IMR-90 (cell line): Measurements from ENCODE around the gene APOBEC3F. TPM values are rescaled to one million over a fixed set of nuclear protein-coding genes. Genes with fewer than 3 reads are reported as not detected.

Experiments
- ATAC-seq: fragments of 200-7000 bp; cut with Tn5 transposase; 2 replicates; pipeline ENCODE4 v1.9.1; 2020; ENCODE audit warnings: low read depth, mild to moderate bottlenecking, moderate library complexity
- BruUV-seq: library from RNA; stranded (reverse); fragments of 400-500 nt; replicated peaks from 2 replicates; lab custom pipeline; 2021; lab: Mats Ljungman, UMichigan
- CTCF ChIA-PET: fragments of 300-600 bp; formaldehyde crosslinking; extraction: SDS; loops from one replicate; lab custom pipeline; 2021; ENCODE audit warnings: antibody characterized with exemption; lab: Yijun Ruan, JAX
- POLR2A ChIA-PET: fragments of 300-600 bp; sonication (Branson Sonifier 250); formaldehyde crosslinking; loops from one replicate; lab custom pipeline; 2022; ENCODE audit warnings: antibody characterized with exemption; ENCODE audit not compliant: unreplicated experiment; lab: Charles Lee
- DNase-seq: peaks from one replicate; pipeline ENCODE4 v3.0.0; 2013
- H2AFZ ChIP-seq: replicated peaks from 2 replicates; pipeline ENCODE3; 2013; ENCODE audit warnings: low read length, mild to moderate bottlenecking; ENCODE audit not compliant: poor library complexity
- H2AK5ac ChIP-seq: 2 replicates; pipeline ENCODE4 v1.6.1; 2013; ENCODE audit warnings: low read depth, low read length, inconsistent platforms
- H2AK9ac ChIP-seq: replicated peaks from 2 replicates; pipeline ENCODE3; 2013; ENCODE audit warnings: mild to moderate bottlenecking, low read depth, low read length, moderate library complexity; ENCODE audit not compliant: poor library complexity
- H2BK120ac ChIP-seq: 2 replicates; pipeline ENCODE4 v1.6.1; 2013; ENCODE audit warnings: low read depth, low read length, inconsistent platforms
- H2BK15ac ChIP-seq: 3 replicates; pipeline ENCODE4 v1.6.1; 2013; ENCODE audit warnings: low read depth, low read length, inconsistent platforms
- H2BK20ac ChIP-seq: 2 replicates; pipeline ENCODE4 v1.6.1; 2013; ENCODE audit warnings: low read depth, mild to moderate bottlenecking, inconsistent platforms, low read length, moderate library complexity
- H2BK5ac ChIP-seq: 2 replicates; pipeline ENCODE4 v1.6.1; 2013; ENCODE audit warnings: mild to moderate bottlenecking, low read depth, low read length, inconsistent platforms; ENCODE audit not compliant: poor library complexity, severe bottlenecking
- H3K14ac ChIP-seq: replicated peaks from 2 replicates; pipeline ENCODE4 v1.6.1; 2013; ENCODE audit warnings: low read depth, low read length, inconsistent platforms
- H3K18ac ChIP-seq: 2 replicates; pipeline ENCODE4 v1.6.1; 2013; ENCODE audit warnings: low read depth, low read length, control low read depth
- H3K23ac ChIP-seq: 2 replicates; pipeline ENCODE4 v1.6.1; 2013; ENCODE audit warnings: low read depth, low read length, inconsistent platforms
- H3K27ac ChIP-seq: 2 replicates; pipeline ENCODE4 v1.5.1; 2013; ENCODE audit warnings: mild to moderate bottlenecking, control low read depth, low read length; ENCODE audit not compliant: insufficient read depth
- H3K27me3 ChIP-seq: 2 replicates; pipeline ENCODE4 v1.6.1; 2013; ENCODE audit warnings: low read length; ENCODE audit not compliant: control insufficient read depth, insufficient read depth
- H3K36me3 ChIP-seq: 2 replicates; pipeline ENCODE4 v1.6.1; 2013; ENCODE audit warnings: low read length, mixed read lengths; ENCODE audit not compliant: control insufficient read depth, insufficient read depth
- H3K4ac ChIP-seq: 2 replicates; pipeline ENCODE4 v1.6.1; 2013; ENCODE audit warnings: low read depth, low read length, inconsistent platforms
- H3K4me1 ChIP-seq: 2 replicates; pipeline ENCODE4 v1.6.1; 2013; ENCODE audit warnings: low read length, mixed read lengths; ENCODE audit not compliant: control insufficient read depth, insufficient read depth
- H3K4me2 ChIP-seq: 2 replicates; pipeline ENCODE4 v1.6.1; 2013; ENCODE audit warnings: low read depth, mild to moderate bottlenecking, control low read depth, low read length, moderate library complexity
- H3K4me3 ChIP-seq: 2 replicates; pipeline ENCODE4 v1.5.1; 2013; ENCODE audit warnings: low read depth, mild to moderate bottlenecking, control low read depth, low read length, moderate library complexity; ENCODE audit not compliant: insufficient read depth
- H3K56ac ChIP-seq: 2 replicates; pipeline ENCODE4 v1.6.1; 2013; ENCODE audit warnings: low read length, inconsistent platforms; ENCODE audit not compliant: insufficient read depth; ENCODE audit errors: extremely low read depth
- H3K79me1 ChIP-seq, 2 experiments: 2 replicates each; pipeline ENCODE4 v1.6.1; 2013; ENCODE audit warnings: low read length in 2 of 2, inconsistent platforms in 1 of 2, low read depth in 1 of 2
- H3K9ac ChIP-seq: 2 replicates; pipeline ENCODE4 v1.6.1; 2013; ENCODE audit warnings: low read depth, low read length, control low read depth
- H3K9me1 ChIP-seq: 2 replicates; pipeline ENCODE4 v1.6.1; 2013; ENCODE audit warnings: low read length, inconsistent platforms; ENCODE audit not compliant: insufficient read depth
- H3K9me3 ChIP-seq: 2 replicates; pipeline ENCODE4 v1.6.1; 2013; ENCODE audit warnings: low read length; ENCODE audit not compliant: control insufficient read depth, insufficient read depth
- H4K20me1 ChIP-seq: 2 replicates; pipeline ENCODE4 v1.6.1; 2013; ENCODE audit warnings: low read length, inconsistent platforms; ENCODE audit not compliant: insufficient read depth
- H4K5ac ChIP-seq: 2 replicates; pipeline ENCODE4 v1.6.1; 2013; ENCODE audit warnings: mild to moderate bottlenecking, low read depth, low read length, control low read depth
- H4K8ac ChIP-seq, 2 experiments: 2 replicates each; pipeline ENCODE4 v1.6.1; 2013; ENCODE audit warnings: low read depth in 2 of 2, low read length in 2 of 2, control low read depth in 1 of 2, inconsistent platforms in 1 of 2
- H4K91ac ChIP-seq: 2 replicates; pipeline ENCODE4 v1.6.1; 2013; ENCODE audit warnings: low read depth, low read length, inconsistent platforms; ENCODE audit not compliant: insufficient read depth
- BHLHE40 ChIP-seq: fragments of 150-350 bp; IDR thresholded peaks from 2 replicates; pipeline ENCODE4 v1.6.1; 2016; ENCODE audit warnings: mild to moderate bottlenecking, low read depth, low read length
- CEBPB ChIP-seq: IDR thresholded peaks from 2 replicates; pipeline ENCODE4 v1.6.1; 2012; ENCODE audit warnings: low read depth, low read length, improper control_type of control experiment
- CHD1 ChIP-seq: IDR thresholded peaks from 2 replicates; pipeline ENCODE4 v1.6.1; 2012; ENCODE audit warnings: low read depth, low read length, improper control_type of control experiment
- CTCF ChIP-seq: conservative IDR thresholded peaks from 2 replicates; pipeline ENCODE4 v1.5.1; 2012; ENCODE audit warnings: mild to moderate bottlenecking, low read depth, low read length, improper control_type of control experiment
- ELK1 ChIP-seq: fragments of 150-350 bp; IDR thresholded peaks from 2 replicates; pipeline ENCODE4 v1.6.1; 2016; ENCODE audit warnings: low read depth, mild to moderate bottlenecking, low read length, moderate library complexity, borderline replicate concordance
- FOS ChIP-seq: fragments of 150-350 bp; IDR thresholded peaks from 2 replicates; pipeline ENCODE4 v1.6.1; 2016; ENCODE audit warnings: low read depth, low read length
- MAFK ChIP-seq: IDR thresholded peaks from 2 replicates; pipeline ENCODE4 v1.6.1; 2012; ENCODE audit warnings: low read depth, low read length, improper control_type of control experiment
- MAZ ChIP-seq: IDR thresholded peaks from 2 replicates; pipeline ENCODE4 v1.6.1; 2012; ENCODE audit warnings: low read depth, mild to moderate bottlenecking, low read length, improper control_type of control experiment, moderate library complexity, borderline replicate concordance
- MXI1 ChIP-seq: IDR thresholded peaks from 2 replicates; pipeline ENCODE4 v1.6.1; 2012; ENCODE audit warnings: low read depth, mild to moderate bottlenecking, low read length, moderate library complexity, borderline replicate concordance
- NFE2L2 ChIP-seq: fragments of 150-350 bp; IDR thresholded peaks from 2 replicates; pipeline ENCODE4 v1.6.1; 2016; ENCODE audit warnings: low read depth, mild to moderate bottlenecking, low read length
- POLR2A ChIP-seq: IDR thresholded peaks from 2 replicates; pipeline ENCODE4 v1.6.1; 2012; ENCODE audit warnings: mild to moderate bottlenecking, low read depth, low read length
- RAD21 ChIP-seq: IDR thresholded peaks from 2 replicates; pipeline ENCODE4 v1.6.1; 2012; ENCODE audit warnings: low read length, improper control_type of control experiment
- RCOR1 ChIP-seq: IDR thresholded peaks from 2 replicates; pipeline ENCODE4 v1.6.1; 2012; ENCODE audit warnings: mild to moderate bottlenecking, low read length, improper control_type of control experiment; ENCODE audit not compliant: insufficient replicate concordance
- RFX5 ChIP-seq: IDR thresholded peaks from 2 replicates; pipeline ENCODE4 v1.8.0; 2012; ENCODE audit warnings: low read depth, mild to moderate bottlenecking, low read length, moderate library complexity
- SMC3 ChIP-seq: fragments of 150-350 bp; IDR thresholded peaks from 2 replicates; pipeline ENCODE4 v1.6.1; 2016; ENCODE audit warnings: low read depth, mild to moderate bottlenecking, antibody characterized with exemption, low read length, moderate library complexity
- USF2 ChIP-seq: fragments of 150-350 bp; IDR thresholded peaks from 2 replicates; pipeline ENCODE4 v1.6.1; 2017; ENCODE audit warnings: mild to moderate bottlenecking, antibody characterized with exemption, low read length, low read depth
- WGBS, 2 experiments: methylation state at CpG; one replicate each; pipeline versions ENCODE4 v1.1.5 to v1.1.7; 2013; ENCODE audit warnings: missing lambda C conversion rate in 2 of 2; ENCODE audit not compliant: insufficient read length in 1 of 2; ENCODE audit errors: extremely low coverage in 2 of 2; 5-methylcytosine and 5-hydroxymethylcytosine counted together
- dilution Hi-C: fragments of 300-500 bp; cut with HindIII; formaldehyde crosslinking; loops from one replicate; pipeline ENCODE4 v1.14.3; 2018; ENCODE audit warnings: low sequenced_read_pairs; ENCODE audit not compliant: unreplicated experiment
- in situ Hi-C: fragments of 300-500 bp; cut with MboI; formaldehyde crosslinking; loops from 3 replicates; pipeline ENCODE4 v1.14.3; 2019; ENCODE audit warnings: low sequenced_read_pairs, inconsistent platforms, mixed read lengths
- intact Hi-C: fragments of 100-400 bp; cut with micrococcal nuclease; formaldehyde crosslinking; loops from 2 replicates; pipeline ENCODE4 v1.10.0; 2022
- polyA plus RNA-seq, 3 experiments: library from polyadenylated mRNA; depleted of rRNA; stranded (reverse); fragments of >200 nt; gene quantifications; 2 replicates each; pipeline ENCODE4 v1.2.3, GENCODE V29; 2012; ENCODE audit warnings: low replicate concordance in 1 of 3
- total RNA-seq: library from RNA; depleted of rRNA; stranded (reverse); fragments of >200 nt; gene quantifications from 2 replicates; pipeline ENCODE4 v1.2.3, GENCODE V29; 2012

The APOBEC3F gene
- total and polyA plus RNA-seq, 2 of the 4 experiments (the other 2 are of a cell fraction) = 3.4 to 8.3 TPM

GRCh38 chr22:39098576-39098975, 57.9 kb downstream of the APOBEC3F start:
- intact Hi-C loops = no loop called here
- H3K4me3 ChIP-seq = no peak overlapping the region
- H2BK20ac ChIP-seq = no peak overlapping the region
- BruUV-seq = no TSS peak
- peaks cover 4% of the 10 kb centered on the region for H3K4me1 ChIP-seq
- DNase-seq = no peak
- no peak overlapping the region for H2BK15ac ChIP-seq
- H3K18ac ChIP-seq = no peak overlapping the region
- H3K4ac ChIP-seq = no peak overlapping the region
- no peak overlapping the region for H4K91ac ChIP-seq
- H2BK120ac ChIP-seq = no peak overlapping the region
- no peak overlapping the region for H4K5ac ChIP-seq
- in situ Hi-C loops = no loop called here
- no peak for ATAC-seq
- no peaks in the 10 kb centered on the region for H3K9me1 ChIP-seq
- no peak overlapping the region for H3K14ac ChIP-seq
- POLR2A ChIA-PET = no interaction called here
- H3K23ac ChIP-seq = no peak overlapping the region
- no peak overlapping the region for H3K27ac ChIP-seq
- CTCF ChIA-PET = no interaction called here
- H3K9ac ChIP-seq = no peak overlapping the region
- no peak overlapping the region for H3K56ac ChIP-seq
- no peaks in the 10 kb centered on the region for H3K36me3 ChIP-seq
- no peak overlapping the region for H2AK9ac ChIP-seq
- no peak overlapping the region for H2AFZ ChIP-seq
- no peaks in the 10 kb centered on the region for H3K9me3 ChIP-seq
- no peak overlapping the region for H2AK5ac ChIP-seq
- dilution Hi-C loops = no loop called here
- no peak overlapping the region for H2BK5ac ChIP-seq
- no peak for TF ChIP-seq FOS
- TF ChIP-seq RAD21 = no peak
- TF ChIP-seq SMC3 = no peak
- no peak for TF ChIP-seq POLR2A
- no peak for TF ChIP-seq ELK1
- no peak for TF ChIP-seq RCOR1
- TF ChIP-seq CHD1 = no peak
- no peak for TF ChIP-seq MAZ
- TF ChIP-seq NFE2L2 = no peak
- no peak for TF ChIP-seq CTCF
- no peak for TF ChIP-seq RFX5
- TF ChIP-seq CEBPB = no peak
- no peak for TF ChIP-seq BHLHE40
- TF ChIP-seq MXI1 = no peak
- no peak for TF ChIP-seq USF2
- no peak for TF ChIP-seq MAFK
- 91% methylated on average over 4 of the region's 8 CpGs; no CpG with 5 or more reads in 1 of the 2 experiments for WGBS, 2 experiments
- no peak overlapping the region for H4K8ac ChIP-seq
- no peak overlapping the region for H3K4me2 ChIP-seq
- no peaks in the 10 kb centered on the region for H3K79me1 ChIP-seq
- peaks cover 28% of the 10 kb centered on the region for H3K27me3 ChIP-seq
- no peaks in the 10 kb centered on the region for H4K20me1 ChIP-seq
